NCI-H128 (cell line): ENCODE data around the gene ABCA13.

Experiments
- DNase-seq: peaks from one replicate; lab custom pipeline; 2025; ENCODE audit not compliant: unreplicated experiment; lab: John Stamatoyannopoulos, UW

ABCA13 gene

DNA sequence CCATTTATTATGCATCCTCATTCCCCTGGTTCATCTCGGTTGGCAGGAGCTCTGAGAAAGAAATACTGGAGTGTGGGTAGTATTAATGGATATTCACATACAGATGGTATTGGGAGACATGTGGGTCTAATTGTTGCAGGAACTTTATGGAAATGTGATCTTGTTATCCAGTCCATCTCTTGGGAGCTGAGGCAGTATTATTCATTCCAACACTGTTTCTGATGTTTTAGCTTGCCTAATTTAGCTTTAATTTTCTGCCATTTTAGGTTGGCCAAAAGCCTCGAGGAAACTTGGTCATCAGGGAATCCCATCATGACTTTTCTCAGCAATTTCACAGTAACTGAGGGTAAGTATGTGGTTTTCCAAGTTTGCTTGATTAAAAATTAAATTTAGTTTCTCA, 125.7 kb downstream of the ABCA13 start:
- no peak for DNase-seq

DNA sequence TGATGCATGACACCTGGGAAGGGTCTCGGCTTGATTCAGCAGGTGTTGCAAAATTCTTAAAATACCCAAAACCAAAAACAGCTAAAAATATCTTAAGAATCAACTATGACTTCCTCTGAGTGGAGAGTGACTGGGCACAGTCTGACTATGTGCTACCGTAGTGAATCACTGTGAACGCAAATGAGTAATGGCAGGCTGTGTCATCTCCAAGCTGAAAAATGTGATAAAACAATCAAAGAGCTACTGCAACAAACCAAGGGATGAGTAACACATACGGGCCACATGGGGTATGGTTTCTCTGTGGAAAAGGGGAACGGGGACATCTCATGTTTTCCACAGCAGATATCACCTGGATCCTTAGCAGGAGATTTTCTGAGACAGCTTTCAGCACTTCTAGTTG, 127.5 kb downstream of the ABCA13 start:
- DNase-seq = no peak

DNA sequence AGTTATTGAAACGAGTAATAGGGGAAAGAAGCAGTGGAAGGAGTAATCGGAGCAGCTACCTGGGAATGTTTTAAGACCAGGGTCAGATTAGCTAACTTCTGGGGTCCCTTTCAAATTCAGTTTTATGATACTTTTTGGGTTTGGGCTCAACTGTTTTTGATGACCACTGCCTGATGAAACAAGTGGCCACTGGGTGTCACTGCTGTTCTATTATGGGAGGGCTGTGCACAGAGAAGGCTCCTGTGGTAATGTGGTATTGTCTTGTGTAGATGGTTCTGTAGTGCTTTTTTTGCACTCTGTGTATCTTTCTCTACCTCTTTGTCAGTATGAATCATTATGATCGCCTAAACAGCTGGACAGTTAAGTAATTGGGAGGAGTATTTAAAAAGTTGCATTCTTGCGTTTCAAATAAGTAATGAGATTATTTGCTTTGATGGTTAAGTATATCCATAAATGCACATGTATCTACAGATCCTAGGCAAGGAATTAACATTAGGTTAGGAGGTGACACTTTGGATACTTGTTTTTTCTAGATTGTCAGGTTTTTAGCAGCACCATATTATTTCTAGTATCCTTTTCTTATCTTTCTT, 128.4 kb downstream of the ABCA13 start:
- peak; percentile 49 for DNase-seq

DNA sequence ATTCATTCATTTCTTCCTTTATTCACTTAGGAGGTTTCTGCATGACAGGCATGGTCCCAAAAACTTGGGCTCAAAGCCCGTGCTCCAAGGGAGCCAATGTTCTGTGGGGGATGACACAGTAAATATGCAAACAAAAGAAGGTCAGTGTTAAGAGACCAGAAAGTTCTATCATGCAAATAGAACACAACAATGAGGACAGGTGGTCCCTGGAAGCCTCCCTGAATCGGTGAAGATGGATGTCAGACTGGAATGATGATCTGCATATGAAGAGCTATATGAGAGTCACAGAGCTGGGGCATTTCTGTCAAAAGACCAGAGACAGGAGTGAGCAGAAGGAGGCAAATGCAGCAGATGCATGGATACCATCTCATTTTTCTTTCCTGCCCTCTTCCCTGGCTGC, 129.0 kb downstream of the ABCA13 start:
- DNase-seq = no peak

DNA sequence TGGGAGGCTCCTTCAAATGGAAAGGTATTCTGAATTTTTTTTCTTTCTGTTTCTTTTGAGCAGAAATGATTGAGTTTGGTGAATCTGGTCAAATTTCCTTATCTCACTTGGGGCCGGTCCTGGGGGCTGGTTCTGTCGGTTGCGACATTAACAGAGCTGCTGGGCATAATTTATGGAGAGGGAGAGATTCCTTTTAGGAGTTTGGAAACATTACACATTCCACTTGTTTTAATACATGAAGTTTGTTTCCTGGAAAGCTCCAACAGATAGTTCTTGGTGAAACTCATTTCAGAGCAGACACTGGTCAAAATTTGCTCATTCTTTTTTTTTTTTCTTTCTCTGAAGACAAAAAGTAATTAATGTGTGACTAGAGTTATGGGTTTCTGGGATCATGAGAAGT, 129.9 kb downstream of the ABCA13 start:
- DNase-seq = no peak

DNA sequence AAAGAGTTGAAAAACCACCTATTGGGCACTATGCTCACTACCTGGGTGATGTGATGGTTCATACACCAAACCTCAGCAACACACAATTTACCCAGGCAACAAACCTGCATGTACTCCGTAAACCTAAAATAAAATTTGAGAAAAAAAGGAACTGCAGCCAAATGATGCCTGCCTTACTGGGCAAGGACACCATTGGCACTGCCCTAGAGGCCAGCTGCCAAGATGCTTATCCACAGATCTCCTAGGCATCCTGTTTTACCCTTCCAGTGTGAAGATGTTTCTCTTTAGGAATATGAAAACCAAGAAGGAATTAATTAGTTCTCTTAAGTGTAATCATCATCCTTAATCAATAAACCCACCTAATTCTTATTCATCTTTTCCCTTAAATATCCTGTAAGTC, 133.4 kb downstream of the ABCA13 start:
- no peak for DNase-seq

DNA sequence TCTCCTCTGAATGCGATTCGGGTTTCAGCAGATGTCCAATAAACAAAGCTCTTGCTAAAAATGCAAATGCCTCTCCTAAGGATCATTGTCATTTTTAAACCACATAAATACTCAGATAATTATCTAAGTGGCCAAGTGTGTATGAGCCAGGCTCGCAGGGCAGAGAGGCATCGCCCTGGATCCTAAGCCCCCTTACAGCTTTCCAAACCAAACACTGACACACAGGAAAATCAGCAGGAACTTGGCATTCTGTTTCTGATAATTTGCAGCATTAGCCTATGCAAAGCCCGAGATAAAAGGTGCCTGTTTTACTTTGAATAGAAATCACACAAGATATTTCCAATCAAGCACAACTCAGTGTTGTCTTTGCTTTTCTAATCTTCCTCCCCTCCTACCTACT, 134.4 kb downstream of the ABCA13 start:
- DNase-seq = no peak

DNA sequence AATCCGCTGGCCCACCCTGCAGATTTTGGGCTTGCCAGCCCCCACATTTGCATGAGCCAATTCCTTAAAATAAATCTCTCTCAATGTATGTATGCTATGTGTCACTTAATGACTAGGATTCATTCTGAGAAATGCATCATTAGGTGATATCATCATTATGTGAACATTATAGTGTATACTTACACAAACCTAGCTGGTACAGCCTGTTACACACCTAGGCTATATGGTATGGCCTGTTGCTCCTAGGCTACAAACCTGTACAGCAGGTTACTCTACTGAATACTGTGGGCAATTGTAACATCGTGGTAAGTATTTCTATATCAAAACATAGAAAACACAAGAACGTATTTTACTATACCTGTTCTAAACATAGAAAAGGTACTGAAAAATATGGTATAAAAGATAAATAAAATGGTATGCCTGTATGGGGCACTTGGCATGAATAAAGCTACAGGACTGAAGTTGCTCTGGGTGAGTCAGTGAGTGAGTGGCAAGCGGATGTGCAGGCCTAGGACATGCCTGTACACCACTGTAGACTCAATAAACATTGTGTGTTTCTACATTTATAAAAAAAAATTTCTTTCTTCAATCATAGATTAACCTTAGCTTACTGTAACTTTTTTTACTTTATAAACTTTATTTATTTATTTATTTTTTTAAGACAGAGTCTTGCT, 135.9 kb downstream of the ABCA13 start:
- no peak for DNase-seq

DNA sequence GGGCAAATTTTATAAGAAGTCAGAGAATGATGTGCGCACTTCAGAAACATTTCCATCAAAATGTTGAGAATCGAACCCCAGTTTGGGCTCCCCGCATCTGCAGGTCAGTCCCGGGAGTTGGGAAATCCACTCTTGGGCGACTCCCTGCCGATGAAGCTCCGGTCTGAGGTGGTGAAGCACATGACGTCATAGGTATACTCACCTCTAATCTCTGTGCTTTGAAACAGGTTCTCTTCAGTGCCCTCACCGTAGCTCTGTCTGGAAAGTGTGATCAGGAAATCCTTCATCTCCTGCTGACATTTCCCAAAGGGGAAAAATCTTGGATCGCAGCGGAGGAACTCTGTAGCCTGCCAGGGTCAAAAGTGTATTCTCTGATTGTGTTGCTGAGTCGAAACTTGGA, 138.5 kb downstream of the ABCA13 start:
- no peak for DNase-seq

DNA sequence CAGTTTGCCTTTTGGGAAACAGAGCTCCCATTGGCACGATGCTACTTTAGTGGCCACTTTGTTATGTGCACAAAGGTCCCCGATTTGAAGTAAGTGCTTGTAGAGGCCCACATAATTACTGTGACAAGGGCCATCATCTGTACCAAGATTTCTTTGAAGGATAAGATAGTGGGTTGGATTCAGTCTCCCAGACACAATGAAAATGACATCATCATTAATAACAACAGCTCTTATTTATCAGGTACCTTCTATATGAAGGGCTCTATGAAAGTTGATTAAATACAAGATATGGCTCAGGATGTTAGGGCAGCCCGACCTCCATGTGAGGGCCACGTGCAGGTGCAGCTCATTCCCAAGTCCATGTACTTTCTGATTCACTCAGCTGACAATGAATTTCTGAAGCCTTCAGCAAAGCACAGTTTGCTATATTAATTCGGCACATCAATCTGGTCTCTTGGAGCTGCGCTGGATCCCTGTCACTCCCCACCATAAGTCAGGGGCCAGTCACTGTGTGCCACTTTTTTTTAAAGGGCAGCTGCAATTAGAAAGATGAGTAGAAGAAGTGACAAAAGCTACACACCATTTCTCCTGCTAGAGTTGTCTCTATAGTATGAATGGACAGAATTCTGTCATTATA, 140.3 kb downstream of the ABCA13 start:
- DNase-seq = no peak

DNA sequence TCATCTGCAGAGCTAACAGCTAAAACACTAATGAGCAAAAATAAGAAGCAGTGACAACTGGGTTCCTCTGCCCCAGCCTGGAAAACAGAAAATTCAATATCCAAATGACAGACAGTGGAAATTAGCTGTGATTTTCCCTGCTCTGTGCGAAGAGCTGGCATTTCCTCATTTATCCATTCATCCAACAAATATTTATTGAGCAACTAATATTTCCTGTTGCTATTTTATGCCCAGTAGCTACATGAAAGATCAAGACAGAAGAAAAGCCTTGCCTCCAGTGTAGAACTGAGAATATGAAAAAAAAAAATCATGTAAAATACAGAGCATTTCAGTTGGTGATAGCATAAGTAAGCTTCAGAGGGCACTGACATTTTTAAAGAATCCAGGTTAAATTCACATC, 140.9 kb downstream of the ABCA13 start:
- DNase-seq = no peak

DNA sequence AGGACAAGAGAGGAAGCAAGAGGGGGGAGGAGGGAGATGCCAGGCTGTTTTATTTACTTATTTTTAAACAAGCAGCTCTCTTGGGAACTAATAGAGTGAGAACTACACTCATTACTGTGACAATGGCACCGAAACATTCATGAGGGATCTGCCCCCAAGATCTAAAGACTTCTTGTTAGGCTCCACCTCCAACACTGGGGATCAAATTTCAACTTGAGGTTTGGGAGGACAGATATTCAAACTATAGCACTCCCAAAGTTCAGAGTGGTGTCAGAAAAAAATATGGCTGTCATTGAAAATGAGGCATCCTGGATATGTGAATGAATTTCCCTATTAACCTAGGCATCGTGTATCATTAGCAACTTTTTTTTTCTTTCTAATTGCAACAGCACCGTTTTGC, 145.5 kb downstream of the ABCA13 start:
- no peak for DNase-seq

DNA sequence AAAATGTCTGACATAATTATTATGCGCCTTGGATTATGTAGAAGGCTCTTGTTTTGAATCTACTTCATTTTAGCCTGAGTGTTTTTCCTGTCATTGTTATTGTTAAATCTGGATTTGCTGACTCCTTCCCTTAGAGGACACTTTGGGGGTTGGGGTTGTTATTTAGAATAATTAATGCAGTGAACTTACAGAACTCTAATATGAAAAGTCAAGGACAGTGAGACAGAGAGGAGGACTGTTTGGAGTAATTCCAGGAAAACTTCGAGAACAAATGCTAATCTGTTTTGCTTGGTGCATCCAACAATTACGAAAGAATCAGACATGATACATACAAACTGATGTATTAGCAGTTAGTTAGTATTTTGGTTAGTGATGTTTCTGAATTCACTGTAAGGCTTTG, 146.1 kb downstream of the ABCA13 start:
- no peak for DNase-seq

DNA sequence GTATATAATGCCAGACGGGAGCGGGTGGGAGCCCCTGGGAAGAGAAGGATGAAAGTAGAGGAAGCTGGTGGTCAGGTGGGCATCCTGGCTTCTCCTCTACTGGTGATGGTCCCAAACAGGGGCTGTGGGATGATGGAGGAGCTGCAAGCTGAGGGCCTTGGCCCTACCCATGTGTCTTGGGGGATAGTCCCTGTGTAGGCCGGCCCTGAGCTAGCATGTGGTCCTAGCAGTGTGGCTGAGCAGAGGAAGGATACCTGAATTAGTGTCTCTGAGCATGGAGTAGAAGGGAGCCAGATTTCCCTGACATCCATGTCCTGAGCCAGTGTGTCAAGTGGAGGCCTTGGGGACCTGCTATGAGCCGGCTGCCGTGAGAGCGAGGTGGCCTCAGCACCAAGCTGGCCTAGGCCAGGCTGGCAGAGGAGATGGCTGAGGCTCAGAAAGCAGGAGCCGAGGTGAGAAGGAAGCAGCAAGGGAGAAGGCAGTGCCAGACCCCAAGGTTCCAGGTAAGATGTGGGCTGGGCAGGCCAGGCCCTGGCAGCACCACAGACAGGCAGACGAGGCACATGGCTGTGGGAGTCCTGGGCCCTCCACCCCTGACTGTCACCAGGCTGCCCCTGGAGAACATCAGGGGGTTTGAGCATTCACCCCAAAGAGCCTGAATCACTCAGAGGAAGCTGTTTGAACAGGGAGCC, 150.2 kb downstream of the ABCA13 start:
- DNase-seq = no peak

DNA sequence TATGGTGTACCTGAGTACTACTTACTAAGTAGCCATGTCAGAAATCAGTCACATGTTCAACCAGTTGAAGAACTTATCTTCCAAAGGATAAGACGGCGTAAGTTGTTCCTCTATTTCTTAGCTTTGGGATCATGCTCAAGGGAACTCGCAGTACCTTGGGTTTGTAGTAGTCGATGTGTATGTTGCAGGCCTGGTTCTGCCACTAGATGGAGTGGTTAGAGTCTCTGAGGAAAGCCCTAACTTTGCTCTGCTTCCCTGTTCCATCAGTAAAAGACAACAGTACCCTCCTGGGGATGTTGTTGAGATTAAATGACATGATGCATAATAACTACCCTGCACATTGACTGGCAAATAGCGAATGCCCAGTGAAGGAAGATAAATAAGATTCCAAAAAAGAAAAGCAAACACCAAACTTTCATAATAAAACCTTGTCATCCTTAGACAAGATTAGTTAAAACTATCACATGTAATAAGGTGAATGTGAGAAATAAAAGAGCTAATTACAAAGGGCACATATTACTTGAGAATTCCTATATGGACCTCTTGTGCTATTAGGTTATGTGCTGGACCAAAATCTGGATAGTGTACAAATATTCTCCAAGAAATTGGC, 165.9 kb downstream of the ABCA13 start:
- no peak for DNase-seq

DNA sequence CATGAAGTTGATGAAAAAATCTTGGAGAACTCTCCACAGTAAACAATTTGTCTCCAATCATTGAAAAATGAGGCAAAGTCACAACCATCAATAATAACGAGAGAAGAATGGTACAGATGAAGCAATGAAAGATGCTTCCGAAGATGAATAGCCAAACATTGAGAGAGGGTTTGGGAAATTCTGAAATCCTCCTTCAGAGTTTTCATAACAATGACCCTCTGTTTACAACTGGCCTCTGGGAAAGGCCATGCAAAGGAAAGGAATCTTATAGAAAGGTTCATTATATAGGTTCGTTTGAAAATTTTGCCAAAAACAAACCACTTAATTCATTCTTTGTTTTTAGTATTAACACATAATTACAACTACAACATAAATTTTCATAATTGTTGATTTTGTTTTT, 166.5 kb downstream of the ABCA13 start:
- DNase-seq = no peak

DNA sequence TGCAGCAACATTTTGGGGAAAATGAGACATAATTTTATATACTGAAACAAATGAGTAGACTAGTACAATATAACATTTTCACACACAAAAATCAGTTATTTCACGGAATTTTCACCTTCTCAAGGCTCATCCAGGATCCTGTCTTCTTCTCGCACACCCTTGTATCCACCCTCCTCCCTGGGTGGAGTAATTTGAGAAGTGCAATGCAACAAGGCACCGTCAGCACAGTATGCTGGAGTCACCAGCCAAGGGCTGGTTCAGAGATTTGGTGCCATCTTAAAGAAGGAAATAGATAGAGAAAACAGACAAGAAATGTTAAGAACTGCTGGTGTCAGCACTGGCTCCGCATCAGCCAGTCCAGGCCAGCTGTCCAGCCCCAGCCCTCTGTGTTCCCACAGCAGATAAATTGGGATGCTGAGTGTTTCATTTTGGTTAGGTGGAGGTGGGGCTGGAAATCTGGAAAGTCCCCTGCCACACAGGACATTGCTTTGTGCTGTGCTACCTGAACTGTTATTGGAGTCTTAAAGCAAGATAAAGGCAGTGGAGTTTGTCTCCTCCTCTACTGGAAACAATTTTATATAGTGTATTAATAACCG, 176.1 kb downstream of the ABCA13 start:
- DNase-seq = no peak

DNA sequence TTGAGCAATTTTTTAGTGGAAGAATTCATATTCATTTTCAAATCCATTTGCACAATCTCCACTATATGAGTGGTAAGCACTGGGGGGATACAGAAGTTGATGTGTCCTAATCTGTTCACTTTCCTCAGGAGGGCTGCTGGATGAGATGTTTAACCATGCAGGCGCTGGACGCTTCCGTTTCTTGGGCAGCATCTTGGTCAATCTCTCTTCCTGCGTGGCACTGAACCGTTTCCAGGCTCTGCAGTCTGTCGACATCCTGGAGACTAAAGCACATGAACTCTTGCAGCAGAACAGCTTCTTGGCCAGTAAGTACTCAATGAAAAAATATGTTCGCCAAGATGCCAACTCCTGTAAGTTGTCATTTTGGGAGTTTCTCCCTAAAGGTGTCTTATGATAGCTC, 179.3 kb downstream of the ABCA13 start:
- DNase-seq = no peak

DNA sequence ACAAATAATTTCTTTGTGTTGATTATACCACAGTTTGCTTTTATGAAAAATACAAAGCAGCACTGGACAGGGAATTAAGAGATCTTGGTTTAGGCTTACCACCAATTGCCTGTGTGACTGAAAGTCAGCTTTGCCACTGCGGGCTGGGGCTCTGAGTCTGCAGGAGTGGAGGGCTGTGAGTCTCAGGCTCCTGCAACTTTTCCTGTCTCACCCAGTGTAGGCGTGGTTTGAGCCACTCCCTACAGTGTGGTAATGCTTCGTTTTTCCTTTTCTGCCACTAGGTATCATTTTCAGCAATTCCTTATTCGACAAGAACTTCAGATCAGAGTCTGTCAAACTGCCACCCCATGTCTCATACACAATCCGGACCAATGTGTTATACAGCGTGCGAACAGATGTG, 180.6 kb downstream of the ABCA13 start:
- no peak for DNase-seq

DNA sequence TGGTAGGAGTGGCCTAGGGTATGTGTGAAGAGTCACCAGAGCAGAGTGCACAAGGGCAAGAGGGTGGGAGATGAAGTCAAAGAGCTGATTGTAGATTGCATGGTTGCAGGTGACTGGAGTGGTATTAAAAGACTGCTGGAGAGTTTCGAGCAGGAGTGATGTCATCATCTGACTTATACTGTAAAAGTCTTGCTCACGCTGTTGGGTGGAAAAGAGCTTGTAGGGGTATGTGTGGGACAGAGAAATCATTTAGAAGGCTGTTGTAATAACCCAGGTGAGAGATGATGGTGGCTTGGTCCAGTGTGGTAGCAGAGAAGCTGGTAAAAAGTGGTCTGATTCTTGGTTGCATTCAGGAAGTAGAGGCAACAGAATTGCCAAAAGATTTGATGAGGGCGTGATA, 184.1 kb downstream of the ABCA13 start:
- DNase-seq = no peak

DNA sequence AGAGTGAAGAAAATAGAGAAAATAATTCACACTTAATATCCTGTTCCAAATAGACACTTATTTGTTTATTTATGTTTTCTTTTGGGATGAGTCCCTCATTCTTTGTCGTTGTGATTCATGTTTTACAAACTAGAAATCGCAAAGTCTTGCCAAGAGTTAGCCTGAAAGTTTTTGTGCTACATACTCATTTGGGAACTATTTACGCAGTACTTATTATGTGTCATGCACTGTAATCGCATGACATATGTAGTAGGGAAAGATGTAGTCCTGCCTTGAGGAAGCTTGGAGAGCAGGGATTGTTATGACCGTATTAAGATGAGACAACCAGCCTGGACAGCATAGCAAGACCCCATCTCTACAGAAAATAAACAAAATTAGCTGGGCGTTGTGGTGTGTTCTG, 189.3 kb downstream of the ABCA13 start:
- DNase-seq = no peak
